Superior temporal gyrus (tissue), 1 donor: ENCODE data around the gene SERPINB6.
"Not testable (repeated sequence)": the region's sequence is repeated elsewhere in the genome, so short reads cannot be mapped to it uniquely, and the experiment has no call there.

Experiments
- DNase-seq: peaks from one replicate; pipeline ENCODE4 v3.0.0-alpha.2; 2016; ENCODE audit errors: extremely low spot score

Gene SERPINB6

GRCh38 chr6:2958776-2959175, 12.6 kb downstream of the SERPINB6 start:
- DNase-seq = no peak

- no peak for DNase-seq
Observed at GRCh38 chr6:2958331-2958711, 13.0 kb downstream of the SERPINB6 start.

- no peak for DNase-seq
Observed at GRCh38 chr6:2957696-2958330, 13.6 kb downstream of the SERPINB6 start.

- no peak for DNase-seq
Observed at GRCh38 chr6:2956930-2957685, 14.3 kb downstream of the SERPINB6 start.

- no peak for DNase-seq
Observed at GRCh38 chr6:2953098-2953497, 18.3 kb downstream of the SERPINB6 start.

- DNase-seq = peak; percentile 76
Observed at GRCh38 chr6:2952557-2953095, 18.7 kb downstream of the SERPINB6 start.

- DNase-seq = no peak
Observed at GRCh38 chr6:2951728-2952127, 19.6 kb downstream of the SERPINB6 start.

GRCh38 chr6:2950713-2951112, 20.7 kb downstream of the SERPINB6 start:
- no peak for DNase-seq

- no peak for DNase-seq
Observed at GRCh38 chr6:2949536-2950083, 21.8 kb downstream of the SERPINB6 start.

- DNase-seq = no peak
Observed at GRCh38 chr6:2949121-2949520, 22.2 kb downstream of the SERPINB6 start.

GRCh38 chr6:2948228-2949025, 22.9 kb downstream of the SERPINB6 start:
- DNase-seq = no peak

- DNase-seq = no peak
Observed at GRCh38 chr6:2947445-2947844, 23.9 kb downstream of the SERPINB6 start.

- no peak for DNase-seq
Observed at GRCh38 chr6:2945153-2945452, 26.3 kb downstream of the SERPINB6 start.

GRCh38 chr6:2944405-2945152, 26.8 kb downstream of the SERPINB6 start:
- no peak for DNase-seq

- no peak for DNase-seq
Observed at GRCh38 chr6:2943564-2943955, 27.8 kb downstream of the SERPINB6 start.

- no peak for DNase-seq
Observed at GRCh38 chr6:2942914-2943563, 28.3 kb downstream of the SERPINB6 start.

- not testable (repeated sequence) for DNase-seq
Observed at GRCh38 chr6:2942116-2942515, 29.3 kb downstream of the SERPINB6 start.

GRCh38 chr6:2940851-2941250, 30.5 kb downstream of the SERPINB6 start:
- DNase-seq = no peak

GRCh38 chr6:2940010-2940850, 31.1 kb downstream of the SERPINB6 start:
- DNase-seq = no peak
